CD4-positive, CD25-positive, alpha-beta regulatory T cell (primary cell): ENCODE results near the gene LITAFD. TPM values are rescaled to one million over a fixed set of nuclear protein-coding genes. Genes with fewer than 3 reads are reported as not detected.
"Not testable (repeated sequence)": the region's sequence is repeated elsewhere in the genome, so short reads cannot be mapped to it uniquely, and the experiment has no call there.

Experiments
- ATAC-seq, 2 donors: fragments of 150-1000 bp; cut with Tn5 transposase; one replicate each; pipeline ENCODE4 v1.10.0; 2021; ENCODE audit warnings: low read depth in 2 of 2, moderate number of reproducible peaks in 2 of 2, moderate library complexity in 1 of 2
- DNase-seq, 3 donors: peaks; one replicate each; pipeline versions ENCODE4 v3.0.0 to v3.0.0-alpha.2; 2012 to 2022; ENCODE audit warnings: mixed read lengths in 1 of 3
- H3K27ac ChIP-seq: one replicate; pipeline ENCODE4 v1.7.0; 2013; ENCODE audit warnings: mild to moderate bottlenecking, low read length; ENCODE audit not compliant: insufficient read depth, poor library complexity, severe bottlenecking
- H3K27me3 ChIP-seq: one replicate; pipeline ENCODE4 v1.7.0; 2013; ENCODE audit warnings: low read length; ENCODE audit not compliant: control insufficient read depth, insufficient read depth
- H3K36me3 ChIP-seq: one replicate; pipeline ENCODE4 v1.7.0; 2013; ENCODE audit warnings: mild to moderate bottlenecking, low read length, moderate library complexity; ENCODE audit not compliant: control insufficient read depth, insufficient read depth
- H3K4me1 ChIP-seq: 2 replicates; pipeline ENCODE4 v1.7.0; 2013; ENCODE audit warnings: mild to moderate bottlenecking, low read length; ENCODE audit not compliant: insufficient read depth, control insufficient read depth, poor library complexity, severe bottlenecking
- H3K4me3 ChIP-seq: one replicate; pipeline ENCODE4 v1.7.0; 2013; ENCODE audit warnings: low read depth, mild to moderate bottlenecking, low read length, moderate library complexity
- H3K9me3 ChIP-seq, 2 experiments: 1 replicate in 1 of 2; 2 replicates in 1 of 2; pipeline ENCODE4 v1.7.0; 2013; ENCODE audit warnings: low read length in 2 of 2, mild to moderate bottlenecking in 1 of 2, moderate library complexity in 1 of 2; ENCODE audit not compliant: control insufficient read depth in 2 of 2
- H3K27ac Mint-ChIP-seq, 3 donors: one replicate each; pipeline ENCODE4 v1.8.0; 2020 to 2022; ENCODE audit warnings: mild to moderate bottlenecking in 3 of 3, mixed read lengths in 3 of 3, moderate library complexity in 2 of 3
- H3K27me3 Mint-ChIP-seq: one replicate; pipeline ENCODE4 v1.8.0; 2022; ENCODE audit warnings: mild to moderate bottlenecking, mixed read lengths
- H3K36me3 Mint-ChIP-seq: one replicate; pipeline ENCODE4 v1.8.0; 2020; ENCODE audit warnings: mixed read lengths
- H3K4me1 Mint-ChIP-seq, 4 donors: one replicate each; pipeline ENCODE4 v1.8.0; 2020 to 2022; ENCODE audit warnings: mixed read lengths in 4 of 4, mild to moderate bottlenecking in 1 of 4
- H3K4me3 Mint-ChIP-seq, 4 donors: one replicate each; pipeline ENCODE4 v1.8.0; 2020 to 2022; ENCODE audit warnings: mild to moderate bottlenecking in 4 of 4, mixed read lengths in 4 of 4, moderate library complexity in 3 of 4
- H3K9me3 Mint-ChIP-seq, 7 donors: one replicate each; pipeline ENCODE4 v1.8.0; 2020 to 2022; ENCODE audit warnings: mixed read lengths in 7 of 7, mild to moderate bottlenecking in 3 of 7, moderate library complexity in 2 of 7
- polyA plus RNA-seq, 4 donors: library from polyadenylated mRNA; unstranded; fragments of 300-500 nt; fragmentation: Illumina TruSeq; gene quantifications; one replicate each; pipeline ENCODE4 v1.2.3, GENCODE V29; 2021
- total RNA-seq: library from RNA; stranded (reverse); gene quantifications from one replicate; pipeline ENCODE4 v1.2.3, GENCODE V29; 2022

Gene LITAFD
- total RNA-seq (not detected), polyA plus RNA-seq (not detected)

DNA sequence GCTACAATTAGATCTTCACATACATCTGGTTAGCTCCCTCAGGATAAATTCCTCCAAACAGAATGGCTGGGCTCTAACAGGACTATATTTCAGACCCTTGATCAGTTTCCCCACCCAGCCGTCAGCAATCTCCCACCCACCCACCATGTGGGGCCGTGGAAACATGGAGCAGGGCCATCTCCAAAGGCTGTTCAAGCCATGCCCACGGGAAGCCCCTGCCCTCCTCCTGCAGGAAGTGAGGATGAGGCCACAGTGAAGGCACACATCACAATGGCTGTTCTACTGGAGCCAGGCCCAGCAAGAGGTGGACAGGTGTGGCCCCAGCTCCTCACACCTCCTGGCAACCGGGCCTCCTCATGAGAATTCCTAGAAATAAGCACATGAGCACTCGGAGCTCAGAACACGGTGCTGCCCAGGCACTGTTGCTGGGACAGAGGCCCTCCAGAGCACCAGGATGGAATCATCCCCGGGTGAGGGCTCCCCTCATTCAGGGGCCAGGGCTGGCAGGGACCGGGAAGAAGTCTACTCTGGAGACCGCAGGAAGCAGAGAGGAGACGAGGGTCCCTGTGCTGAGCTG is at the start of gene LITAFD:
TSS of gene LITAFD (plus strand) at position 311 of the 577 bp plus-strand sequence. CDS start 2,005 bp downstream, outside the sequence.
- Mint-ChIP-seq H3K27me3 (peaks cover 17% of the 10 kb centered on the region), H3K27ac (no peak within 1 kb of the TSS), H3K9me3 (no peaks in the 10 kb centered on the region), H3K4me1 (peaks cover 4 to 25% (median 13%) of the 10 kb centered on the region in 4 donors), H3K36me3 (no peaks in the 10 kb centered on the region), H3K4me3 (peak within 1 kb of the TSS in 1 of 4 donors; percentile 13)
- no peak for DNase-seq
- Histone ChIP-seq H3K4me3 (no peak within 1 kb of the TSS), H3K9me3 (no peaks in the 10 kb centered on the region), H3K27me3 (no peaks in the 10 kb centered on the region), H3K27ac (no peak within 1 kb of the TSS), H3K4me1 (peaks cover 4% of the 10 kb centered on the region), H3K36me3 (no peaks in the 10 kb centered on the region)
- ATAC-seq, result no peak

DNA sequence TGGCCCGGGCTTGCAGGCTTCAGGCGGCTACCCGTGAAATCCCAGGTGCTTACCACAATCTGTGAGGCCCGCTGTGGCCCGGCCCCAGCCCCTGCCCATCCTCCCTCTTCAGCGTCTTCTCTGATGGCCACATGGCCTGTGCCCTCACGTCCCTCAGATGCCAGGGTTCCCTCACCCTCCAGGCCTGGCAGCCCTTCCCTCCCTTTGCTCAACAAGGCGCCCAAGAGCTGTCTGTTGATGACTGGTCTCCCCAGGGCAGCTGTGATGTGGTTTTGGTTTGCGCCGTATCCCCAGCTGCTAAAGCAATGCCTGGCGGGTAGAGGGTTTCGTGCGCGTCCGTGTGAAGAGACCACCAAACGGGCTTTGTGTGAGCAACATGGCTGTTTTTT is 49.4 kb upstream of the LITAFD start:
- H3K4me1 ChIP-seq, result no peaks in the 10 kb centered on the region
- H3K36me3 Mint-ChIP-seq, result peaks cover 22% of the 10 kb centered on the region
- no peaks in the 10 kb centered on the region for H3K27me3 ChIP-seq
- no peak for ATAC-seq
- H3K4me3 Mint-ChIP-seq, result no peak overlapping the region
- no peak overlapping the region for H3K4me3 ChIP-seq
- no peaks in the 10 kb centered on the region for H3K9me3 Mint-ChIP-seq
- no peak overlapping the region for H3K27ac ChIP-seq
- peaks cover 0 to 14% (median 9%) of the 10 kb centered on the region in 4 donors for H3K4me1 Mint-ChIP-seq
- H3K36me3 ChIP-seq, result peaks cover 9% of the 10 kb centered on the region
- no peaks in the 10 kb centered on the region for H3K9me3 ChIP-seq
- peak overlapping the region in 2 of 3 donors; percentile 52 to 62 for H3K27ac Mint-ChIP-seq
- no peak for DNase-seq
- H3K27me3 Mint-ChIP-seq, result no peaks in the 10 kb centered on the region

DNA sequence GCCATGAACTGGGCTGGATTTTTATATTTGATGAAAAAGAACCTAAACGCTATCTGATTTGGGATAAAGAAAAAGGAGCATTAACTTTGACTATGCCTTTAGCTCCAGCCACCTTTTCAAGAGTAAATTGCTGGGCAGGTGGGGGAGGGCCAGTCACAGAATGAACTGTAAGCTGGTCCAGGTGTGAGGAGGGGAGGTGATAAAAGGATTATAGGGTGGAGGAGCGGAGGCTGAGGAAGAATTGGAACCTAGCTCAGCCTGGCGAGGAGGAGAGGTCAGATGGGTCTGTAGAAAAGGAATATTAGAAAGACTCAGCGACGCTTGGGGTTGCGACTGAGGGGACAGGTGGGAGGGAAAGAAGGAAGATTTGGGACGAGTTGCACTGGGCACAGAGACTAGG is 45.4 kb upstream of the LITAFD start:
- not testable (repeated sequence) for H3K4me3 Mint-ChIP-seq, H3K9me3 Mint-ChIP-seq, H3K27me3 Mint-ChIP-seq, H3K4me1 ChIP-seq, ATAC-seq, H3K36me3 Mint-ChIP-seq, H3K9me3 ChIP-seq, H3K36me3 ChIP-seq, H3K4me3 ChIP-seq, H3K27ac Mint-ChIP-seq, H3K27me3 ChIP-seq, H3K27ac ChIP-seq, DNase-seq
- peaks cover 0 to 11% (median 9%) of the 10 kb centered on the region in 4 donors for H3K4me1 Mint-ChIP-seq

DNA sequence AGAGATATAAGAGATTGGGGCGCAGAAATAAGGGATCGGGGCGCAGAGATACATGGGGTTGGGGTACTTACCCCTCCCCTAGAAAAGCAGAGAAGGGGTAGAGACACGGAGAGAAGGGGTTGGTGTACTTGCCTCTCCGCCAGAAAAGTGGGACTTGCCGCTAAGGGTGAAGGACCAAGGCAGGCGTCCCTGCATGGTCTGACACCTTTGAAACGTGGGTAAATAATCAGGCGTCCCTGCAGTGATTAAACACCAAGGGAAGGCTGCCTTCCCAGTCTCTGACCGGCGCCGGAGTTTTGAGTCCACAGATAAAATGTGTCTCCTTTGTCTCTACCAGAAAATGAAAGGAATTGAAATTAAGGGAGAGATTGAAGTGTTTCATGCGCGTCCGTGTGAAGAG is 44.6 kb upstream of the LITAFD start:
- H3K9me3 ChIP-seq, H3K36me3 ChIP-seq, H3K4me3 Mint-ChIP-seq, ATAC-seq, H3K27me3 ChIP-seq, H3K27me3 Mint-ChIP-seq, H3K4me3 ChIP-seq, H3K4me1 ChIP-seq, DNase-seq, H3K27ac ChIP-seq, H3K27ac Mint-ChIP-seq, H3K36me3 Mint-ChIP-seq, H3K9me3 Mint-ChIP-seq: not testable (repeated sequence)
- H3K4me1 Mint-ChIP-seq, result peaks cover 0 to 16% (median 9%) of the 10 kb centered on the region in 4 donors

DNA sequence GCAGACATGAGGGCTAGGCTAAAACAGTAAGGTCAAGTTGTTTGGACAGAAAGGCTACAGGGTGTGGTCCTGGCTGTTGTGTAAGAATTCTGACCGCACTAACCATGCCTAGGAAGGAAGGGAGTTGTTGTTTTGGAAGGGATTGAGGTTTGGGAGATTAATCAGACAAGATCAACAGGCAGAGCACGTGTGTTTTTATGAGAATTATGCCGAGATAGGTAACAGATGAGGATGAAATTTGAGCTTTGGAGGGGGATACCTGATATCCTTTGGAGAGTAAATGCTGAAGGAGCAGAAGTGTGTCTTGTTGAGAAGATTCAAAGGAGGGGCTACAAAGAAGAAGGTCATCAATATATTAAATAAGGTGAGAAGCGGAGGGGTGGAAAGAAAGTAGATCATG is 40.1 kb upstream of the LITAFD start:
- not testable (repeated sequence) for ATAC-seq, DNase-seq, H3K4me1 ChIP-seq, H3K27me3 ChIP-seq, H3K36me3 ChIP-seq, H3K9me3 Mint-ChIP-seq, H3K27me3 Mint-ChIP-seq, H3K27ac ChIP-seq, H3K36me3 Mint-ChIP-seq, H3K4me3 ChIP-seq, H3K9me3 ChIP-seq
- H3K4me3 Mint-ChIP-seq, result peak overlapping the region in 1 of 4 donors; percentile 52
- peak overlapping the region in 1 of 3 donors; percentile 32 for H3K27ac Mint-ChIP-seq
- H3K4me1 Mint-ChIP-seq, result peaks cover 0 to 13% (median 7%) of the 10 kb centered on the region in 4 donors

DNA sequence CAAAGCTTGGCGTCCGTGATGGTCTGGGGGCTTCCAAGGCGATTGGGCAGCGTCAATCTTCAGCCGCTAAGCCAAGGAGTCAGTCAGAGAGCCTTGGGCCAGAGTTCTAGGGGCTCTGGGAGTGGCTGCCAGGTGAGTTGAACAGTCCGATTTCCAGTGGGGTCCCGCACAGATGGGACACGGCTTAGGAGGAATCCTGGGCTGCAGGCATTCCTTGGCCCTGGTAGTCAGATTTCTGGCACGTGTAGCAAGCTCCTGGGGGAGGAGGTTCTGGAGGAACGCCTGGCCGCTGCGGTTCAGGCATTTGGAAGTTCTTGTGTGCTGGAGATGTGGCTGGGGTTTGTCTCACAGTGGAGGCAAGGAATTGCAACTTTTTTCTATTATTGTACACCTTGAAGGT is 38.9 kb upstream of the LITAFD start:
- not testable (repeated sequence) for H3K9me3 Mint-ChIP-seq, ATAC-seq, H3K36me3 ChIP-seq, H3K27me3 ChIP-seq, H3K4me1 ChIP-seq, H3K27ac ChIP-seq, DNase-seq, H3K4me3 ChIP-seq, H3K4me3 Mint-ChIP-seq, H3K9me3 ChIP-seq, H3K36me3 Mint-ChIP-seq, H3K27me3 Mint-ChIP-seq
- H3K27ac Mint-ChIP-seq, result peak overlapping the region in 1 of 3 donors; percentile 92
- H3K4me1 Mint-ChIP-seq, result peaks cover 0 to 13% (median 7%) of the 10 kb centered on the region in 4 donors

DNA sequence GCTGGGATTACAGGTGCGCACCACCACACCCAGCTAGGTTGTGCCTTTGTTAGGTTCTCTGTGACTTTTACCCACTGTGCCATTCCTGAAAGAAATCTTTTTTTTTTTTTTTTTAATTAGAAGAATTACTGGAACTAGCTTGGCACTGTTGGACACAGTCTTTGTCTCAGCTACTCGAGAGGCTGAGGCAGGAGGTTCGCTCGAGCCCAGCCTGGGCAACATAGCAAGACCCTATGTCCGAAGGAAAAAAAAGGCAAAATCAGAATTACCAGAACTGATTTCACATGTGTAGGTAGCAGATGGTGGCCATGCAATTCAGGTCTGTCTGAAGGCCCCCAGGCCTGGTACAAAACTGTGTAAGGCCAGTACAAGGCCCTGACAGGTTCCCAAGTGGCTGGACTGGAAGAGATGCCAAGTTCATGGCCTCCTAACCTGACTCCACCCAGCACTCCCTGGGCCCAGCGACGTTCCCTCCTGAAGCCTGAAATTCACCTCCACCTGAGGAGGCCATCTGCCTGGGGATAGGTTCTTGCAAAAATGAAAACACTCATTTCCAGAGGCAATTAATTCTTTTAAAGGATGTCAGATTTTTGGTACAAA is 36.4 kb upstream of the LITAFD start:
- H3K36me3 Mint-ChIP-seq, result peaks cover 22% of the 10 kb centered on the region
- ATAC-seq (no peak), DNase-seq (no peak)
- Histone ChIP-seq H3K27me3 (no peaks in the 10 kb centered on the region), H3K27ac (no peak overlapping the region), H3K4me3 (no peak overlapping the region), H3K36me3 (peaks cover 18% of the 10 kb centered on the region), H3K4me1 (no peaks in the 10 kb centered on the region), H3K9me3 (no peaks in the 10 kb centered on the region)
- no peaks in the 10 kb centered on the region for H3K9me3 Mint-ChIP-seq
- H3K27ac Mint-ChIP-seq, result peak overlapping the region in 1 of 3 donors; percentile 71
- H3K4me3 Mint-ChIP-seq, result no peak overlapping the region
- H3K4me1 Mint-ChIP-seq, result peaks cover 0 to 17% (median 7%) of the 10 kb centered on the region in 4 donors
- H3K27me3 Mint-ChIP-seq, result no peaks in the 10 kb centered on the region

DNA sequence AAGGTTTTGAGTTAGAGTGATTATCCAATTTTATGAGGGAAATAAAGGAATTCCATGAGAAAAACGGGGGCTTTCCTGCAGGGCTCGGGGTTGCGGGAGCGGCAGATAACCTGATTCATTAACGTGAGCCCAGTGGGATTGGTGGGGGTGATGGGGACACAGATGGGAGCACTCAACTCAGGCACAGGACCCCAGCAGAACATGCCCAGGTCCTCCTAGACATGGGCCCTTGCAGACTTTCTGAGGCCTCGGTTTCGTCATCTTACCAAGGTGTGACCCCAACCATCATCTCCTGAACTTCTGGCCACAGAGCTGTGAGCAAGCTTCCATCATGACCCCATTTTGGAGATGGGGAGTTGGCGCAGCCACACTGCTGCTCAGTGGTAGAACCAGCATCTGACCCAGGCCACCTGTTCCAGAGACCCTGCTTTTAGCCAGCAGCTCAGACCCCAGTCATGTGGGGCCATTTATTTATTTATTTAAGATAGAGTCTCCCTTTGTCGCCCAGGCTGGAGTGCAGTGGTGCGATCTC is 35.7 kb upstream of the LITAFD start:
- Mint-ChIP-seq H3K4me1 (peaks cover 0 to 20% (median 10%) of the 10 kb centered on the region in 4 donors), H3K4me3 (no peak overlapping the region), H3K27ac (no peak overlapping the region)

More for the DNA sequence above, 35.7 kb upstream of the LITAFD start:
- Histone ChIP-seq H3K27me3 (no peaks in the 10 kb centered on the region), H3K4me1 (no peaks in the 10 kb centered on the region), H3K27ac (no peak overlapping the region), H3K9me3 (no peaks in the 10 kb centered on the region), H3K36me3 (peaks cover 18% of the 10 kb centered on the region), H3K4me3 (no peak overlapping the region)
- DNase-seq (no peak), ATAC-seq (no peak)
- Mint-ChIP-seq H3K9me3 (no peaks in the 10 kb centered on the region), H3K36me3 (peaks cover 25% of the 10 kb centered on the region), H3K27me3 (no peaks in the 10 kb centered on the region)
